GM23338 (cell line): ENCODE results near the gene PHC3.

Experiments
- CREB1 ChIP-seq: fragments of 250-450 bp; sonication (Bioruptor Pico); IDR thresholded peaks from 2 replicates; pipeline ENCODE4 v1.5.0; 2020; ENCODE audit warnings: low read depth, mild to moderate bottlenecking, moderate library complexity
- CTCF ChIP-seq, 2 experiments: fragments of 200-600 bp in 1 of 2; sonication (generic) in 1 of 2; conservative IDR thresholded peaks; 2 replicates each; pipeline versions ENCODE4 v1.5.1 to v1.6.1; 2016 to 2017; ENCODE audit warnings: antibody characterized with exemption in 2 of 2, low read depth in 2 of 2, mild to moderate bottlenecking in 2 of 2, moderate library complexity in 1 of 2
- ETS1 ChIP-seq: IDR thresholded peaks from 2 replicates; pipeline ENCODE4 v1.6.1; 2016; ENCODE audit warnings: antibody characterized with exemption
- EZH2 ChIP-seq: fragments of 200-600 bp; sonication (generic); IDR thresholded peaks from one replicate; pipeline ENCODE4 v1.8.0; 2017; ENCODE audit warnings: antibody characterized with exemption, mild to moderate bottlenecking, low read depth; ENCODE audit not compliant: unreplicated experiment
- EZH2phosphoT487 ChIP-seq: fragments of 200-600 bp; sonication (generic); IDR thresholded peaks from one replicate; pipeline ENCODE4 v1.8.1; 2018; ENCODE audit warnings: antibody characterized with exemption; ENCODE audit not compliant: unreplicated experiment
- JUNB ChIP-seq: IDR thresholded peaks from one replicate; pipeline ENCODE4 v1.6.1; 2016; ENCODE audit warnings: antibody characterized with exemption; ENCODE audit not compliant: unreplicated experiment
- NANOG ChIP-seq: IDR thresholded peaks from 2 replicates; pipeline ENCODE4 v1.6.1; 2016; ENCODE audit warnings: antibody characterized with exemption, borderline replicate concordance
- POLR2AphosphoS5 ChIP-seq: IDR thresholded peaks from 2 replicates; pipeline ENCODE4 v1.6.1; 2016; ENCODE audit warnings: antibody characterized with exemption, low read depth
- REST ChIP-seq: IDR thresholded peaks from one replicate; pipeline ENCODE4 v1.6.1; 2018; ENCODE audit warnings: antibody characterized with exemption; ENCODE audit not compliant: unreplicated experiment
- STAT1 ChIP-seq: IDR thresholded peaks from one replicate; pipeline ENCODE4 v1.6.1; 2016; ENCODE audit warnings: antibody characterized with exemption; ENCODE audit not compliant: unreplicated experiment
- ZNF331 ChIP-seq: fragments of 250-450 bp; sonication (Bioruptor Pico); IDR thresholded peaks from 2 replicates; pipeline ENCODE4 v1.5.0; 2020; ENCODE audit warnings: low read depth, mild to moderate bottlenecking, moderate library complexity
- ZNF462 ChIP-seq: fragments of 250-450 bp; sonication (Bioruptor Pico); IDR thresholded peaks from 2 replicates; pipeline ENCODE4 v1.5.0; 2020; ENCODE audit warnings: mild to moderate bottlenecking, moderate library complexity

- TF ChIP-seq CTCF (conservative IDR thresholded peaks at IDR 0.05; ENCODE audit: low read depth in 2 of 2), result no peak
- no peak for TF ChIP-seq EZH2phosphoT487
- no peak for TF ChIP-seq EZH2
- no peak for TF ChIP-seq REST
- TF ChIP-seq JUNB, result no peak
- no peak for TF ChIP-seq POLR2AphosphoS5
- no peak for TF ChIP-seq NANOG
- TF ChIP-seq ETS1, result no peak
- no peak for TF ChIP-seq ZNF331
- no peak for TF ChIP-seq CREB1 (CRISPR knock-in tag)
- TF ChIP-seq STAT1, result no peak
- no peak for TF ChIP-seq ZNF462 (CRISPR knock-in tag)
Observed at GRCh38 chr3:170164717-170165116, 16.8 kb downstream of the PHC3 start.
